Thyroid gland (tissue), 4 donors: ENCODE measurements around the gene AMBP. TPM values are rescaled to one million over a fixed set of nuclear protein-coding genes. Genes with fewer than 3 reads are reported as not detected.

Experiments used
- DNase-seq, 2 donors: peaks; one replicate each; pipeline ENCODE4 v3.0.0-alpha.2; 2019
- H3K27ac ChIP-seq, 3 donors: fragments of 200-600 bp; sonication (generic); 1 replicate in 2 of 3; 2 replicates in 1 of 3; pipeline ENCODE4 v1.5.1; 2016 to 2019; ENCODE audit warnings: mild to moderate bottlenecking in 1 of 3, moderate library complexity in 1 of 3
- H3K27me3 ChIP-seq: fragments of 200-600 bp; sonication (generic); one replicate; pipeline ENCODE4 v1.5.1; 2019
- H3K36me3 ChIP-seq, 2 donors: fragments of 200-600 bp; sonication (generic); one replicate each; pipeline ENCODE4 v1.5.1; 2016 to 2019
- H3K4me1 ChIP-seq, 2 donors: fragments of 200-600 bp; sonication (generic); one replicate each; pipeline ENCODE4 v1.5.1; 2017 to 2019
- H3K4me3 ChIP-seq, 3 donors: fragments of 200-600 bp; sonication (generic); replicated peaks in 1 of 3; 1 replicate in 2 of 3; 2 replicates in 1 of 3; pipeline ENCODE4 v1.5.1; 2016; ENCODE audit warnings: mild to moderate bottlenecking in 1 of 3
- H3K9me3 ChIP-seq: fragments of 200-600 bp; sonication (generic); one replicate; pipeline ENCODE4 v1.5.1; 2017
- CTCF ChIP-seq, 6 experiments: fragments of 200-600 bp in 3 of 6; fragments of 450-650 bp in 3 of 6; sonication (generic) in 3 of 6; IDR thresholded peaks; one replicate each; pipeline ENCODE4 v1.5.1; 2016 to 2019; ENCODE audit warnings: antibody characterized with exemption in 6 of 6, mild to moderate bottlenecking in 2 of 6, inconsistent platforms in 1 of 6, moderate library complexity in 1 of 6
- POLR2A ChIP-seq, 2 donors: fragments of 450-650 bp; IDR thresholded peaks; one replicate each; pipeline ENCODE4 v1.6.1; 2017; ENCODE audit warnings: antibody characterized with exemption in 2 of 2, mild to moderate bottlenecking in 2 of 2, moderate library complexity in 1 of 2
- WGBS, 2 donors: methylation state at CpG; one replicate each; pipeline ENCODE4 v1.1.5; 2017; 5-methylcytosine and 5-hydroxymethylcytosine counted together
- intact Hi-C: fragments of 100-400 bp; cut with DNase I; formaldehyde crosslinking; loops from one replicate; pipeline ENCODE4 v1.15.1; 2023
- total RNA-seq, 4 donors: library from RNA; depleted of rRNA; stranded (reverse); fragments of >200 nt; gene quantifications; one replicate each; pipeline ENCODE4 v1.2.3, GENCODE V29; 2016

AMBP gene
- total RNA-seq, result 1 to 10 TPM in 2 of 4 donors, under 1 TPM in 1, not detected in 1; 0.83 to 4.2 (median 2.1) TPM

- Histone ChIP-seq H3K4me1 (peaks cover 0 to 2% of the 10 kb centered on the region in 2 donors), H3K27ac (no peak within 1 kb of the TSS), H3K36me3 (no peaks in the 10 kb centered on the region), H3K4me3 (no peak within 1 kb of the TSS), H3K9me3 (no peaks in the 10 kb centered on the region), H3K27me3 (no peaks in the 10 kb centered on the region)
- TF ChIP-seq CTCF (IDR thresholded peaks at IDR 0.05), result no peak
- TF ChIP-seq POLR2A (IDR thresholded peaks at IDR 0.05), result no peak
- intact Hi-C loops, result no loop called here
- DNase-seq, result peak in 1 of 2 donors; percentile 17
- 54 to 63% methylated on average over 7 to 8 of the region's 16 CpGs for WGBS, 2 donors
Observed at GRCh38 chr9:114078021-114078780, at the start of gene AMBP. Gene AMBP, minus strand, starts transcription at chr9:114078300. Its CDS starts 91 bp downstream, at chr9:114078209.

GRCh38 chr9:114126247-114127060 is 48.4 kb upstream of the AMBP start:
- no peak for DNase-seq
- no peaks in the 10 kb centered on the region for H3K9me3 ChIP-seq
- H3K4me1 ChIP-seq, result peaks cover 0 to 8% of the 10 kb centered on the region in 2 donors
- H3K4me3 ChIP-seq, result no peak overlapping the region
- no peak overlapping the region for H3K27ac ChIP-seq
- intact Hi-C loops, result no loop called here
- TF ChIP-seq CTCF (IDR thresholded peaks at IDR 0.05) (no peak), POLR2A (IDR thresholded peaks at IDR 0.05) (no peak)
- no peaks in the 10 kb centered on the region for H3K27me3 ChIP-seq
- WGBS, 2 donors, result 74 to 83% methylated on average over 13 of the region's 13 CpGs
- no peaks in the 10 kb centered on the region for H3K36me3 ChIP-seq

- H3K9me3 ChIP-seq, result no peaks in the 10 kb centered on the region
- TF ChIP-seq POLR2A (IDR thresholded peaks at IDR 0.05), result no peak
- H3K4me1 ChIP-seq, result peaks cover 0 to 8% of the 10 kb centered on the region in 2 donors
- DNase-seq, result no peak
- H3K27me3 ChIP-seq, result no peaks in the 10 kb centered on the region
- WGBS, 2 donors, result 72 to 97% methylated on average over 5 to 10 of the region's 10 CpGs
- H3K27ac ChIP-seq, result no peak overlapping the region
- H3K4me3 ChIP-seq, result no peak overlapping the region
- intact Hi-C loops, result no loop called here
- H3K36me3 ChIP-seq, result no peaks in the 10 kb centered on the region
Observed at GRCh38 chr9:114125476-114126013, 47.4 kb upstream of the AMBP start.

GRCh38 chr9:114124666-114125475 is 46.8 kb upstream of the AMBP start:
- Histone ChIP-seq H3K4me3 (no peak overlapping the region), H3K27ac (no peak overlapping the region), H3K36me3 (no peaks in the 10 kb centered on the region), H3K4me1 (peaks cover 0 to 8% of the 10 kb centered on the region in 2 donors), H3K27me3 (no peaks in the 10 kb centered on the region), H3K9me3 (no peaks in the 10 kb centered on the region)
- TF ChIP-seq CTCF (IDR thresholded peaks at IDR 0.05), result no peak
- no peak for TF ChIP-seq POLR2A (IDR thresholded peaks at IDR 0.05)
- DNase-seq, result no peak
- intact Hi-C loops, result no loop called here
- WGBS, 2 donors, result 85 to 96% methylated on average over 12 to 13 of the region's 13 CpGs

- no peak for DNase-seq
- 60 to 70% methylated on average over 1 of the region's 1 CpG for WGBS, 2 donors
- Histone ChIP-seq H3K9me3 (no peaks in the 10 kb centered on the region), H3K4me3 (no peak overlapping the region), H3K27me3 (no peaks in the 10 kb centered on the region), H3K36me3 (no peaks in the 10 kb centered on the region), H3K4me1 (peaks cover 0 to 11% of the 10 kb centered on the region in 2 donors), H3K27ac (no peak overlapping the region)
- intact Hi-C loops, result no loop called here
- TF ChIP-seq POLR2A (IDR thresholded peaks at IDR 0.05) (no peak), CTCF (IDR thresholded peaks at IDR 0.05) (no peak)
Observed at GRCh38 chr9:114124138-114124537, 46.0 kb upstream of the AMBP start.
